Stromal cell of bone marrow (primary cell): ENCODE results near the gene TBL1X.
"Not testable (repeated sequence)": the region's sequence is repeated elsewhere in the genome, so short reads cannot be mapped to it uniquely, and the experiment has no call there.

Experiments
- DNase-seq: peaks from one replicate; pipeline ENCODE4 v3.0.0-alpha.2; 2012; ENCODE audit warnings: low read depth

The TBL1X gene

GRCh38 chrX:9464435-9465371 is at the start of gene TBL1X:
TBL1X (plus strand) TSS chrX:9465058; CDS start chrX:9653587, 188,529 bp downstream.
- DNase-seq: no peak

DNA sequence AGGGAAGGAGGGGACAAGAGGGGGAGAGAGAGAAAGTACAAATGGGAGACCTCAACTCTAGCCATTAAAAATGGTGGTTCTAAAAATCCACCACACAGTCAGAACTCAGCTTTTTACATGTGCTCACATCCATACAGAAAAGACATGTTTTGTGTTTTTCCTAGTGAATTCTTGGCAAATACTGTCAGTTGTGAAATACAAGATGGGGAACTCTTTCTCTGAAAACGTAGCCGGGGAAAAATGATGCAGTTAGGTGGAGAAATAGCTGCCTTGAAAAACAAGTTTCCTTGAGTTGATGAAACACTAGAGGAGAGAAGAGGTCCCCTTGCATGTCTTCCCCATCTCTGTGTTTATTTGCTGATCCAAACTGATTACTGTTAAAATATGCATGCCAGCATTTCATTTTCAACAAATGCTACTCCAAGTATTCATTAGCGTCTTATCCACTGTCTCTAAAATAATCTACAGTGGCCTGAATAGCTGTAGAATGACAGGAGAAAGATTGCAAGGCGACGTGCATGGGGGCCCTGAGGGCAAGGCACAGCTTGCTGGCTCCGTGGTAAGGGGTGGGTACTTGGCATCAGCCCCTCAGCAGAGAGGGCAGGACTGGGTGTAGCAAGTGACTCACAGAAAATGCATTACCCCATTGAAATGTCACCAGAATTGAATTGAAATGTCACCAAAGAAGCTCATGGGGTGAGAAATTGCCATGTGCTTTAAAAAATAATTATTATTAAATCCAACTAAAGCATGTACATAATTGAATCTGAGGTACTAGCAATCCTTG is 48.1 kb upstream of the TBL1X start:
- peak; percentile 33 for DNase-seq

GRCh38 chrX:9418262-9418661 is 46.6 kb upstream of the TBL1X start:
- DNase-seq: no peak

DNA sequence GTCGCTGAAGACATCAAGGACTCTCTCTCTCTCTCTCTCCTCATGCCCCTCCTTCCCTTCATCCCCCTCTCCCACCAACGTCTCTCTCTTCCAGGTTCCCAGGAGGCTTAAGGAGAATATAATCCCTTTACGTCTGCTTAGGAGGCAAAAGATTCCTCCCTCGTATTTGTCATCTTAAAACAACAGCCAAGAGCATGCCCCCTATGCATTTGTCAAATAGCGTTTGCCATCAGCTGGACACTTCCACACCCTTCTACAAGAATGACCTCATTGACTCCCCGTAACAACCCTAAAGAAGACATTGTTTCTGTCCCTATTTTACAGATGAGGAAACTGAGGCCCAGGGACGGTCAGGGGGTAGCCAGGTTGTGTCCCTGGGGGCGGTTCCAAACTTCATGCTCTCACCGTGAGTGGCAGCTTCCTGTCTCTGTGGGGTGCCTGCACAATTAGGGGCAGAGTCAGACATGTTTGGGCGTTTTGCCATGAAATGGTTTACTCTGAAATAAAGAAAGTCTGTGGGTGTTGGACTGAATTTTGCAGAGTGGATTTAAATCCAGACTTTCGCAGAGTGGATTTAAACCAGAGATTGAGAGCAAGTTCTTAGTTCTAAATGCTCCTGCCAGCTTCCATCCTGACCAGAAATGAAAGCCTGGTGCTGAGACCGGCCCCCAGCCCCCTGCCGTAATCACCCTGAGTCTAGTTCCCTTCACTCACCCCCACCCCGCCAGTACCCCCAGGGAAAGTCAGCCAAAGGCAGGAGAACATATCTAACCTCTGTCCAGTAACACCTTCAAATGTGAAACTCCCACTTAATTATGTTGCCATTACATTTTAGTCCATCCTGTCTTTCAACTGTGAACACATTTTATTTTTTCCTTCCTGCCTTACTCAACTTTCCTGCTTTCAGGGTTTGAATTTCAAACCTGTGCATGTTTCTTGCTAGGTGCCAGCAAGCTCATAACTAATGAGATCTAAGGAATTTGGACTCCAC is 44.3 kb upstream of the TBL1X start:
- DNase-seq: no peak

DNA sequence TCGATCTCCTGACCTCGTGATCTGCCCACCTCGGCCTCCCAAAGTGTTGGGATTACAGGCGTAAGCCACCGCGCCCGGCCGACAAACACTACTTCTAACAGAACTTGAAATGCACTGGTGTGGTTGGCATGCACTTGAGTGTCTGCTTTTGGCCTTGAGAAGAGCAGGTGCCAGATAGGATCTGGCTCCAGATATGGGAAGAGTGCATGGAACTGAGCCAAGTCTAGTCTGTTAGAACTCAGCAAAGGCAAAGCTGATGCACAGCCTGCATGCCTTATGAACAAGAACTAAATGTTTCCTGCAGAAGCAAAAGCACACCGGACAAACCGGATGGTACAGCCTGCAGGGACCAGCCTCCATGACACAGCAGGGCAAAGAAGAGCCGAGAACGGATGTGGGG is 35.1 kb upstream of the TBL1X start:
- no peak for DNase-seq

DNA sequence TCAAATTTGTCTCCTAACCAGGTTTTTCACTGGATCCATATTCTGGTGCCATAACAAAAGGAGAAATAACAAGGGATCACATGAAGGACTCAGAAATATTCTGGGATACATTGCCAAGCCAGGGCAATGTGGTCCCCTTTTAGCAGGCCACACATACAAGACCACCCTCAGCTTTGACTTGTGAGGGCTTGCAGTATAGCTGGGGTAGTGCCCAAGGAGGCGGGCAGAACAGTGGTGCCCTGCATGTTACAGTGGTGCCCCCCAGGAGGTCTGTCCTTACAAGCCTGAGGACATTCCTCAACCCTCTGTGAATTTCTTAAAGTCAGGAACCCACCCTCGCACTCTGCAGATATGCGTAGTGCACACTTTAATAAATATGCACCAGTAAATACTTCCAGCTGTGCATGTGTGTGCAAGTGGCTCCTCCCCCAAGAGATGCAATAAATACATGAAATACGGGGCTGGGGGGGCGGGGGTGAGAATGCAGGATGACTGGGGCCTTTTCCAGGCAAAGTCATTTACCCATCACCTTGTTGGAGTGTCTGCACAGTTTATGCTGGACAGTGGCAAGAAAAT is 34.4 kb upstream of the TBL1X start:
- no peak for DNase-seq

DNA sequence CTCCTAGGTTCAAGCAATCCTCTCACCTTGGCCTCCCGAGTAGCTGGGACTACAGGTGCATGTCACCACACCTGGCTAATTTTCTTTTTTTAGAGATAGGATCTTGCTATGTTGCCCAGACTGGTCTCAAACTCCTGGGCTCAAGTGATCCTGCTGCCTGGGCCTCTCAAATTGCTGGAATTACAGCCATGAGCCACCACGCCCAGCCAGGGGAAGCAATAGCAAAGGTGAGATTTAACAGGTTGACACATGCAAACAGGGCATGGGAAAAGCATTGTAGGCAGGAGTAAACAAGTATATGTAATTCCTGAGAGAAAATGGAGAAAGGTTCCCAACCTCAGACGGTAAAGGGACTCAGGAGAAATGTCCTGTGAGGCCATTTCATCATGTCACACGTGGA is 33.6 kb upstream of the TBL1X start:
- no peak for DNase-seq

DNA sequence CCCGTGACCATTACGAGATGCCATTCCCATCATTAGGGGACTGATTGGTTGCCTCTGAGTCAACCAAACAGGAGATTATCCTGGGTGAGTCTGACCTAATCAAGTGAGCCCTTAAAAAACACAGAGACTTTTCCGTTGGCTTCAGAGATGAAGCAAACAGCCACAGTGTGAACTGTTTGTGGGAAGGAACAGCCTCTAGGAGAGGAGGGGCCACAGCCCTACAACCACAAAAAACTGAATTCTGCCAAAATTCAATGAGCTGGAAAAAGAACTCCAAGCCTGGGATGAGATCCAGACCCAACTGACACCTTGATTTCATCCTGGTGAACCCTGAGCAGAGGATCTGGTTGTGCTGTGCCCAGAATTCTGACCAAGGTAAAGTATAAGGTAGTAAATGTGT is 31.3 kb upstream of the TBL1X start:
- peak; percentile 8 for DNase-seq

DNA sequence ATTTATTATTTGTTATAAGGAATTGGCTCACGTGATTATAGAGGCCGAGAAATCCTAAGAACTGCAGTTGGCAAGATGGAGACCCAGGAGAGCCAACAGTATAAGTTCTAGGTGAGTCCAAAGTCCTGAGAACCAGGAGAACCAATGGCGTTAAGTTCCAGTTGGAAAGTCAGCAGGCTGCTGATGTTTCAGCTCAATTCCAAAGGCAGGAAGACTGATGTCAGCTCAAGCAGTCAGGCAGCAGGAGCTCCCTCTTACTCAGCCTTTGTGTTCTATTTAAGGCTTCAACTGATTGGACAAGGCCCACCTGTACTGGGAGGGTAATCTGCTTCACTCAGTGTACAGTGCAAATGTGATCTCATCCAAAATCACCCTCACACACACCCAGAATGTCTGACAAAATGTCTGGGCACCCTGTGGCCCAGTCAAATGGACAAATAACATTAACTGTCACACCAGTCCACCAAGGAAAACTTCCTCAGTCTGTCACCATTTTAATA is 30.8 kb upstream of the TBL1X start:
- no peak for DNase-seq

DNA sequence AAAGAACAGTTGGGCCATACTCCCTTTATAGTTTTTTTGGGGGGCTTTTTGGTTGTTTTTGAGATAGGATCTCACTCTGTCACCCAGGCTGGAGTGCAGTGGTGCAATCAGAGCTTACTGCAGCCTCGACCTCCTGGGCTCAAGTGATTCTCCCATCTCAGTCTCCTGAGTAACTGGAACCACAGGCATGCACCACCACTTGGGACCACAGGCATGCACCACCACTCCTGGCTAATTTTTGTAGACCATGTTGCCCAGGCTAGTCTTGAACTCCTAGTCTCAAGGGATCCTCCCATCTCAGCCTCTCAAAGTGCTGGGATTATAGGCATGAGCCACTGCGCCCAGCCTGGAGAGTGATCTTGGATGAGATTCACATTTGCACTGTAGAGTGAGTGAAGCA is 29.8 kb upstream of the TBL1X start:
- not testable (repeated sequence) for DNase-seq

- no peak for DNase-seq
Measured at GRCh38 chrX:9436812-9437211, 28.0 kb upstream of the TBL1X start.

DNA sequence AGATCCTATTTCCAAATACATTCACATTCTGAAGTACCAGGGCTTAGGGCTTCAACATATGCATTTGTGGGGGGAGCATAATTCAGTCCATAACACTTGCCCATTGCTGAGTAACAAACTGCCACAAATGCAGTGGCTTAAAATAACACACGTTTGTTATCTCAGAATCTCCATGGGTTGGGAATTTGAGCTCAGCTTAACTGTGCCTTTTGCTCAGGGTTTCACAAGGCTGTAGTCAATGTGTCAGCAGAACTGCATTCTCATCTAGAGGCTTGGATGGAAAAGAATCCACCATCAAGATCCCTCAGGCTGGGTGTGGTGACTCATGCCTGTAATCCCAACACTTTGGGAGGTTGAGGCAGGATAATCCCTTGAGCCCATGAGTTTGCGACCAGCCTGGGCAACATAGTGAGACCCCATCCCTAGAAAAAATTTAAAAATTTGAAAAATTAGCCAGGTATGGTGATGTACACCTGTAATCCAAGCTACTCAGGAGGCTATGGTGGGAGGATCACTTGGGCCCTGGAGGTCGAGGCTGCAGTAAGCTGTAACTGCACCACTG is 25.8 kb upstream of the TBL1X start:
- DNase-seq: peak; percentile 19

DNA sequence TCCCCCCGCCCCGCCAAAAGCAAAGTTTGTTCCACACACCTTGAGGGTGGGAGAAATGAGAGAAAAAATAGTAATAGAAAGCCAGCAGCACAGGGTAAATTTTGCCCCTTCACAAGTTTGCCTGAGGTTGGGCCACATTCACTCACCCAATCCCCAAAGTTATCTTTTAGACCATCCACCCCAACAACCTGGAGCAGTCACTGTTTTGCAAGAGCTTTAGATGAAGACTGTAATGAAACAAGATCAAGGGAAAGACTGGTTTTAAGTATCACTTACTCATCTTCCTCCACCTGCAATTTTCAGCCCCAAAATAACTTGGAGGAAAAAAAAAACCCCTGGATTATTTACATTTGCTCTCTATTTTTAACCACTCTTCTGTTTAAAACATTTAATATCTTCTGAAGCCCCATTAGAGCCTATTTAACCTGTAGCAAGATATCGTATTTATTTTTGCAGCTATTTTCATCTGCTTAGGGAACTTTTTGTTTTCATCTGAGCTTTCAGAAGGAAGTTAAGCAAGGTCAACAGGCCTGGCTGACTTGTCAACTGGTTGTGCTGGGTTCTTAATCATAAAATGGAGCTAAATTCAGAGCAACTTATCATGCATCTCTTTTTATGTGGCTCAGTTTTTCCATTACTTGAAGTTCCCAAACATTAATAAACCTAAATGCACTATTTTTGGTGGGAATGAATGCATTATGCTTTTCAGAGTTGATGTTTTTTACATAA is 24.6 kb upstream of the TBL1X start:
- no peak for DNase-seq

DNA sequence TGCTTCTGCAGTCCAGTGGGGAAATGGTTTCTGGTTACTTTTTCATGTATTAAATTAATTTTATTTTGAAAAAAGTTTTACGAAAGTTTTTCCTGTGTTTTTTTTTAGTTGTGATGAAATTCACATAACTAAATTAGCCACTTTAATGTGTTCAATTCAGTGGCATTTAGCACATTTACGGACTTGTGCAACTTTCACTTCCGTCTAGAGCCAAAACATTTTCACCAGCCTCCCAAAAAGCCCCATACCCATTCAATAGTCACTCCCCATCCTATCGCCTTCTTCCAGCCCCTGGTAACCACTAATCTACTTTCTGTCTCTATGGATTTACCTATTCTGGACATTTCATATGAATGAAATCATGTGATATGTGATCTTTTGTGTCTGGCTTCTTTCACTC is 22.8 kb upstream of the TBL1X start:
- no peak for DNase-seq

DNA sequence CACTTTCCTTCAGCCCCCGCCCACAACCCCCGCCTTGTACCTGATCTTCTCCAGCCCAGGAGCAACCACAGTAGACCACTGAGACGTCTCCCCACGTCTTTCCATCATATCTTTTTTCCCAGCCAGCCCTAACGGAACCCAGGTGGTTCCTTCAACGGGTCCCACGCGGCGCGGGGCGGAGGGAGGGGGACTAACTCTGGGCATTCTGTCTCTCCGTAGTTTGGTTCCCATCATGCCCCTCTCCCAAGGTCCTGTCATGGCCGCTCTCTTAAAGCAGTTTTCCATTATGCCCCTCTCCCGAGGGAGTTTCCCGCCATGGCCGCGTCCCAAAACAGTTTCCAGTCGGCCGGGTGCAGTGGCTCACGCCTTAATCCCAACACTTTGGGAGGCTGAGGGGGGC is 21.5 kb upstream of the TBL1X start:
- no peak for DNase-seq

GRCh38 chrX:9447906-9448305 is 17.0 kb upstream of the TBL1X start:
- no peak for DNase-seq

- no peak for DNase-seq
Measured at GRCh38 chrX:9456250-9457074, 8.4 kb upstream of the TBL1X start.

- DNase-seq: not testable (repeated sequence)
Measured at GRCh38 chrX:9458034-9458433, 6.8 kb upstream of the TBL1X start.

- DNase-seq: no peak
Measured at GRCh38 chrX:9458516-9459078, 6.3 kb upstream of the TBL1X start.
